ENCODE measurements around the gene VSTM1.

- TF ChIP-seq CTCF (IDR thresholded peaks at IDR 0.05) (no peak), POLR2A (IDR thresholded peaks at IDR 0.05) (no peak)
Observed at GRCh38 chr19:54099190-54099902, 35.6 kb upstream of the VSTM1 start.
